ENCODE measurements around the gene PIK3IP1.

- TF ChIP-seq, protein P1, sequence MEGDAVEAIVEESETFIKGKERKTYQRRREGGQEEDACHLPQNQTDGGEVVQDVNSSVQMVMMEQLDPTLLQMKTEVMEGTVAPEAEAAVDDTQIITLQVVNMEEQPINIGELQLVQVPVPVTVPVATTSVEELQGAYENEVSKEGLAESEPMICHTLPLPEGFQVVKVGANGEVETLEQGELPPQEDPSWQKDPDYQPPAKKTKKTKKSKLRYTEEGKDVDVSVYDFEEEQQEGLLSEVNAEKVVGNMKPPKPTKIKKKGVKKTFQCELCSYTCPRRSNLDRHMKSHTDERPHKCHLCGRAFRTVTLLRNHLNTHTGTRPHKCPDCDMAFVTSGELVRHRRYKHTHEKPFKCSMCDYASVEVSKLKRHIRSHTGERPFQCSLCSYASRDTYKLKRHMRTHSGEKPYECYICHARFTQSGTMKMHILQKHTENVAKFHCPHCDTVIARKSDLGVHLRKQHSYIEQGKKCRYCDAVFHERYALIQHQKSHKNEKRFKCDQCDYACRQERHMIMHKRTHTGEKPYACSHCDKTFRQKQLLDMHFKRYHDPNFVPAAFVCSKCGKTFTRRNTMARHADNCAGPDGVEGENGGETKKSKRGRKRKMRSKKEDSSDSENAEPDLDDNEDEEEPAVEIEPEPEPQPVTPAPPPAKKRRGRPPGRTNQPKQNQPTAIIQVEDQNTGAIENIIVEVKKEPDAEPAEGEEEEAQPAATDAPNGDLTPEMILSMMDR (IDR thresholded peaks at IDR 0.05) = no peak
- no peak for TF ChIP-seq EP300 (IDR thresholded peaks at IDR 0.05)
- no peak for TF ChIP-seq POLR2A (IDR thresholded peaks at IDR 0.05)
Measured at GRCh38 chr22:31326877-31327276, 34.6 kb upstream of the PIK3IP1 start.
